ENCODE measurements around the gene MTHFD1L. TPM values are rescaled to one million over a fixed set of nuclear protein-coding genes. Genes with fewer than 3 reads are reported as not detected.

The MTHFD1L gene
- total RNA-seq, 2 experiments from 2014 or later, result 103 to 129 TPM

DNA sequence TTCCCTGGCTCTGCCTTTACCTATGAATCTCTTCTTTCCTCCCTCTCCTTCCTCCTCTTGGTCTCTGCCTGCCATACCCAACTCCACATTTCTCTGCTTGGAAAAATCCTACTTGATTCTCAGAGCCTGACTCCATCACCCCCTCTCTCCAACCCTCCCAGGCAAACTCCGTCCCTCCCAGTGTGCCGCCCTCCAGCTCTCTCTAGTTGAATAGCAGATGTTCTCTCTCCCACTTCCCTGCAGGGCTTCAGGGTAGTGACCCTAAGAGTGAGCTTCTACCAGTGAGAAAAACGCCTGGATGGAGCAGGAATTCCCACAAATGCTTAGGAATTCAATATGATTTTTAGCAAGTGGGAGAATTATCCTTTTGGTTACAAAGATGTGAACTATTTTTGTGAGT is 141.6 kb downstream of the MTHFD1L start:
- Mint-ChIP-seq H3K9me3 (ENCODE audit: low read depth) (no peaks in the 10 kb centered on the region), H3K27me3 (no peaks in the 10 kb centered on the region), H3K36me3 (ENCODE audit: low read depth) (peaks cover 45% of the 10 kb centered on the region), H3K27ac (peak overlapping the region; percentile 2), H3K4me3 (no peak overlapping the region), H3K4me1 (peaks cover 26% of the 10 kb centered on the region)
- no peak for DNase-seq
- ChIA-PET CTCF (interaction anchor here (1.0 to 3.6 kb wide), 4 partner anchors 7 to 318 kb away, joined by 3 to 26 read pairs (median 10); no protein-coding TSS in a partner anchor), POLR2A (no interaction called here)
- no peak for ATAC-seq
- intact Hi-C loops (cut with DNase I, micrococcal nuclease), result no loop called here

DNA sequence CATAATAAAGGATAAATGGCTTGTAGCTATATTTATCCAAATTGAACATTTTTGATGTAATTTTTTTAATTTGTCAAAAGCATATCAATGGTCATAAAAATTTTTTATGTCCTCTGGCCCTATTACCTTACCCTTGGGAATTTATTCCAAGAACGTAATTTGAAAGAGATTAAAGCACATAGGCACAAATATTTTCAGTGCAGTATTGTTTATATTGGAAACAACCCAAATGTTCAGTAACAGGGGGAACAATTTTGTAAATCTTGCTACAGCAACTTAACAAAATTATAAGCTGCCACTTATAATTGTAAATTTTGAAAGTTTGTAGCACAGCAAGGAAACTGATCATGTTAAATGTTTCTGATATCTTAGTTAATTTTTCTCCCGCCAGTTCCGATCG is 142.4 kb downstream of the MTHFD1L start:
- Mint-ChIP-seq H3K4me3 (no peak overlapping the region), H3K27me3 (no peaks in the 10 kb centered on the region)

DNA sequence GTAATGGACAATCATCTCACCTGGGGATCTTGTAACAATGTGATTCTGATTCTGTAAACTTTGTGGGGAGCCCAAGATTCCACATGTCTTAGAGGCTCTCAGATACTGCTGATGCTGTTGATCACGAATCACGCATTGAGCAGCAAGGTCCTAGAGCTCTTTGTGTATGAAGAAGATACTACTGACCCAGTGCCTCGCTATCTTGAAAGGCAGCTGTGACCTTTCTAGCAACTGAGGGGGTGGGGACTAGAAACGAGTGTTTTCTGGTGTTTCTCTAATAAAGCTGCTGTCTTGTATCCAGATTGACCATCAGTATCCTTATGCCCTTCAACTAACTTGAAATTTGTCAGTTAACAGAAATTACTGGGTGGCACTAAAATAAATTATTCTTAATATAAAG is 142.9 kb downstream of the MTHFD1L start:
- H3K36me3 Mint-ChIP-seq (ENCODE audit: low read depth), result peaks cover 45% of the 10 kb centered on the region
- intact Hi-C loops (cut with DNase I, micrococcal nuclease), result no loop called here

More for the DNA sequence above, 142.4 kb downstream of the MTHFD1L start:
- ChIA-PET POLR2A (no interaction called here), CTCF (interaction anchor here (0.6 to 1.3 kb wide), 3 partner anchors 10 to 316 kb away, joined by 3 to 8 read pairs (median 3); no protein-coding TSS in a partner anchor)
- DNase-seq, result no peak
- no peak overlapping the region for H3K27ac Mint-ChIP-seq
- peaks cover 45% of the 10 kb centered on the region for H3K36me3 Mint-ChIP-seq (ENCODE audit: low read depth)
- intact Hi-C loops (cut with DNase I, micrococcal nuclease), result no loop called here
- H3K9me3 Mint-ChIP-seq (ENCODE audit: low read depth), result no peaks in the 10 kb centered on the region
- H3K4me1 Mint-ChIP-seq, result peaks cover 26% of the 10 kb centered on the region
- no peak for ATAC-seq

DNA sequence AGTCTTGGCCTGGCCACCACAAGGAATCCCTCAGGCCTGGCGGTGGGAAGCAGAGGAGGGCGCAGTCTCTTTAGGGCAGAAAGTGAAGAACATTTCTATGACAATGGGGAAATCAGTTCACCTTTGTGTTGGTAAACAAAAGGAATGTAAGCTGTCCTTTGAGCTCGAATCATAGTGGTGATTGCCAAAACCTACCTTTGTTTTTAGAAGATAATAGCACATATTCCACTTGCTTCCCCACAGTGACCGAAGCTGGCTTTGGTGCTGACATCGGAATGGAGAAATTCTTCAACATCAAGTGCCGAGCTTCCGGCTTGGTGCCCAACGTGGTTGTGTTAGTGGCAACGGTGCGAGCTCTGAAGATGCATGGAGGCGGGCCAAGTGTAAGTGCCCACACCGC is 144.1 kb downstream of the MTHFD1L start:
- no peak overlapping the region for H3K4me3 Mint-ChIP-seq
- intact Hi-C loops (cut with DNase I, micrococcal nuclease), result no loop called here
- peaks cover 22% of the 10 kb centered on the region for H3K4me1 Mint-ChIP-seq
- H3K9me3 Mint-ChIP-seq (ENCODE audit: low read depth), result no peaks in the 10 kb centered on the region
- CTCF ChIA-PET, result interaction anchor here (1.0 to 2.4 kb wide), 3 partner anchors 26 to 326 kb away, joined by 3 to 9 read pairs (median 3); no protein-coding TSS in a partner anchor
- H3K36me3 Mint-ChIP-seq (ENCODE audit: low read depth), result peaks cover 48% of the 10 kb centered on the region
- no peak for ATAC-seq
- no peaks in the 10 kb centered on the region for H3K27me3 Mint-ChIP-seq
- H3K27ac Mint-ChIP-seq, result no peak overlapping the region
- DNase-seq, result no peak
- POLR2A ChIA-PET, result no interaction called here

More for the DNA sequence above, 142.9 kb downstream of the MTHFD1L start:
- DNase-seq (no peak), ATAC-seq (no peak)
- Mint-ChIP-seq H3K27ac (no peak overlapping the region), H3K27me3 (no peaks in the 10 kb centered on the region), H3K9me3 (ENCODE audit: low read depth) (no peaks in the 10 kb centered on the region), H3K4me1 (peaks cover 26% of the 10 kb centered on the region), H3K4me3 (no peak overlapping the region)
- ChIA-PET CTCF (interaction anchor here (0.6 to 1.3 kb wide), 2 partner anchors 30 to 316 kb away, joined by 3 to 8 read pairs; no protein-coding TSS in a partner anchor), POLR2A (no interaction called here)

DNA sequence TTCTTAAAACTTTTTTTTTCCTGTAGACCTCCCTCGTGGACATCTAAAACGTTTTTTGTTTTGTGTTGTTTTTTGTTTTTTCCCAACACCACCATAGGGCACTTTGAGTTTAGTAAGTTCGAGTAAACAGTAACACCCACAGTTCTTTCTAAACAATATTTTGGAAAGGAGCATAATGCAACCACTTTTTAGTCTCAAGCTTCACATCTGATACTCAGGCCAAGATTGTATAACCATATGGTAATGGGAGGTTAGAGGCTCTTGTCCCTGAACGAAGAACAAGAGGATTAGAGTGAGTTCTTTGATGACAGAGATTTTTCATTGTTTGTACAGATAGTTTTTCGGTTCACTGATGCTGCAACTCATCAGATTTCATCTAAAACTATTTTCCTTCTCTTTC is 144.6 kb downstream of the MTHFD1L start:
- Mint-ChIP-seq H3K4me1 (peaks cover 19% of the 10 kb centered on the region), H3K9me3 (ENCODE audit: low read depth) (no peaks in the 10 kb centered on the region), H3K4me3 (no peak overlapping the region), H3K27me3 (no peaks in the 10 kb centered on the region), H3K27ac (no peak overlapping the region), H3K36me3 (ENCODE audit: low read depth) (peaks cover 51% of the 10 kb centered on the region)
- CTCF ChIA-PET, result interaction anchor here (0.9 to 2.4 kb wide), 4 partner anchors 8 to 325 kb away, joined by 3 to 9 read pairs (median 4); no protein-coding TSS in a partner anchor
- POLR2A ChIA-PET, result no interaction called here
- intact Hi-C loops (cut with DNase I, micrococcal nuclease), result loop anchor here in 1 of 2 experiments (10.0 kb wide), 1 partner anchor 475 kb away; no protein-coding TSS in a partner anchor
- DNase-seq (no peak), ATAC-seq (no peak)

DNA sequence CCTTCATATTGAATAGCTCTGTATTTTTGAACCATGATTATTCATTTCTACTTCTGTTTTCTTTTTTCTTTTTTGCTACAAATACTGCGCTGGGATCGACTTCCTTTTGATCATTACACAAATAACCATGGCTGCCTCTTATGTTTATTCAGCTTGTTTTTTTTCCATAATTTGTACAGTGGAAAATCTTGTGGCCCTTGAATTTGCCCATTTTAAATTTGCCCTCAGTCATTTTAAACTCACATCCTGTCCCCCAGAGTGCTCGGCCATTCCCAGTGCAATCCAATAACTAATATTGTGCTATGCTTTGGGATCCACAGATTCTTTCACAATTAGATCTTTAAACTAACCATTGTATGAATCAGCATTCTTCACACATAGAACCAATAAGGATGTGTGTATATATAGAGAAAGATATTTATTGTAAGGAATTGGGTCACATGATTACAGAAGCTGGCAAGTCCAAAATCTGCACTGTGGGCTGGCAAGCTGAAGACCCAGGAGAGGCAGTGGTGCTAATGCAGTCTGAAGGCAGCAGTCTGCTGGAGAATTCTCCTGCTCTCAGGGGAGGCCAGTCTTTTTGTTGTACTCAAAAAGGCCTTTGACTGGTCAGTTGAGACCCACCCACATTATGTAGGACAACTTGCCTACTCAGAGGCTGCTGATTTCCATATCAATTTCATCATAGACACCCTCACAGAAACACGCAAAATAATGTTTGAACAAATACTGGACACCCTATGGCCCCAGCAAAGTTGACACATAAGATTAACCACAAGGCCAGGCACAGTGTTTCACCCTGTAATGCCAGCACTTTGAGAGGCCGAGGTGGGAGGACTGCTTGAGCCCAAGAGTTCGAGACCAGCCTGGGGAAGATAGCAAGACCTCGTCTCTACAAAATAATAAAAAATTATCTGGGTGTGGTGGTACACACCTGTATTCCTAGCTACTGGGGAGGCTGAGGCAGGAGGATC is 147.1 kb downstream of the MTHFD1L start:
- Mint-ChIP-seq H3K9me3 (ENCODE audit: low read depth) (no peaks in the 10 kb centered on the region), H3K27ac (no peak overlapping the region), H3K4me1 (peaks cover 1% of the 10 kb centered on the region), H3K27me3 (no peaks in the 10 kb centered on the region), H3K4me3 (no peak overlapping the region), H3K36me3 (ENCODE audit: low read depth) (peaks cover 55% of the 10 kb centered on the region)
- POLR2A ChIA-PET, result no interaction called here
- CTCF ChIA-PET, result interaction anchor here (0.8 to 7.4 kb wide), 8 partner anchors 8 to 490 kb away, joined by 3 to 161 read pairs (median 19); no protein-coding TSS in a partner anchor
- DNase-seq (no peak), ATAC-seq (no peak)
- intact Hi-C loops (cut with DNase I, micrococcal nuclease), result loop anchor here in 1 of 2 experiments (10.0 kb wide), 1 partner anchor 472 kb away; no protein-coding TSS in a partner anchor

DNA sequence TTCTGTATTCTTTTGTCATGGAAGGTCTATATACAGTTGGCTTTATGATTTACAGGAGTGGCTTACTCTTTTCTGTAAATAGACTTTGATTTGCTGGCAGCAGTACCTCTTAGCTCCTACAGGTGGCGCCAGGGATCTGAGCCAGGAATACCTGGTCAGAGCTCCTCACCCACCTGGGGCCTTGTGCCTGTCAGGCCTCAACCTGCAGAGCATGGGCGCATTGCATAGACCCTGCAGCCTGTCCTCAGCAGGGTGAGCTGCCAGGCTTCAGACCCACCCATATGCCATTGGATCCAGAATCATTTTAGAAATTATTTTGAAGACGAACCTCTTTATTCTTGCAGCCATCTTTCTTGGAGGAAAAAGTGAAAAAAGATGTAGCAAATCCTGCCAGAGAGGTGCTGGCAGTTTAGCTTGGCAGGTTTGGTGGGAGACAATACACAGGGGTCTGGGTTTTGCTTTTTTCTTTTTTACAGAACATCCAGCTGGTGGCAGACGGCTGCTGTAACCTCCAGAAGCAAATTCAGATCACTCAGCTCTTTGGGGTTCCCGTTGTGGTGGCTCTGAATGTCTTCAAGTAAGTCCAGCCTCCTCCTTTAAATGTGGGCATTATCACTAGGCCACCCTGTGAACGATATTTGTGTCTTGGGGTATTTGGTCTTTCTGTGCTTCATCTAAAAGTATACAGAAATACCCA is 149.1 kb downstream of the MTHFD1L start:
- Mint-ChIP-seq H3K4me1 (peaks cover 1% of the 10 kb centered on the region), H3K4me3 (no peak overlapping the region), H3K27ac (no peak overlapping the region), H3K36me3 (ENCODE audit: low read depth) (peaks cover 50% of the 10 kb centered on the region), H3K27me3 (no peaks in the 10 kb centered on the region), H3K9me3 (ENCODE audit: low read depth) (no peaks in the 10 kb centered on the region)
- ChIA-PET POLR2A (interaction anchor here (1.0 kb wide), 1 partner anchor 320 kb away, joined by 4 read pairs; no protein-coding TSS in a partner anchor), CTCF (interaction anchor here (0.5 to 7.4 kb wide), 30 partner anchors 9 to 845 kb away, joined by 3 to 161 read pairs (median 4); no protein-coding TSS in a partner anchor)
- DNase-seq (peak; percentile 75), ATAC-seq (peak; percentile 61)
- intact Hi-C loops (cut with DNase I, micrococcal nuclease), result loop anchor here (1.0 to 10.0 kb wide), 3 partner anchors 310 to 470 kb away; no protein-coding TSS in a partner anchor

DNA sequence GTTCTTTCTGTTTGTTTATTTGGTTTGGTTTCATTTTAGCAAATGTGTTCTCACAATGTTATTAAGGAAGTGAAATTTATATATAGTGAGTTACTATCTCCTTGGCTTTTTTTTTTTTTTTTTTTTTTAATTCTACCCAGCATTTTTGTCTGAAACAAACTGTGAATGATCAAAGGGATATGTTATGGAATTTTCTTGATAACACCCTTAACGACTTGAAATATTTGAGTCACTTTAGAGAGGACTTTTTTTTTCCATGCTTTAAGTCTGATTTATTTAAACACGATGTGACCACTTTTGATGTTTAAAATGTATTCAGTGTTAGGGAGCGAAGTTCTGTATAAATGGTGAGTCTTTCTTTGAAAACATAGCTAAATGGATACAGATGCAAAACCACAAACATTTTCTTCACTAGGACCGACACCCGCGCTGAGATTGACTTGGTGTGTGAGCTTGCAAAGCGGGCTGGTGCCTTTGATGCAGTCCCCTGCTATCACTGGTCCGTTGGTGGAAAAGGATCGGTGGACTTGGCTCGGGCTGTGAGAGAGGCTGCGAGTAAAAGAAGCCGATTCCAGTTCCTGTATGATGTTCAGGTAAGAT is 149.7 kb downstream of the MTHFD1L start:
- H3K4me3 Mint-ChIP-seq, result no peak overlapping the region
- CTCF ChIA-PET, result interaction anchor here (0.6 to 7.4 kb wide), 23 partner anchors 10 to 343 kb away, joined by 3 to 161 read pairs (median 4); no protein-coding TSS in a partner anchor
- no peak for DNase-seq
- ATAC-seq, result no peak
- POLR2A ChIA-PET, result no interaction called here
- H3K36me3 Mint-ChIP-seq (ENCODE audit: low read depth), result peaks cover 47% of the 10 kb centered on the region
- H3K4me1 Mint-ChIP-seq, result peaks cover 1% of the 10 kb centered on the region
- no peaks in the 10 kb centered on the region for H3K27me3 Mint-ChIP-seq
- intact Hi-C loops (cut with DNase I, micrococcal nuclease), result loop anchor here in 1 of 2 experiments (10.0 kb wide), 1 partner anchor 470 kb away; no protein-coding TSS in a partner anchor
- no peak overlapping the region for H3K27ac Mint-ChIP-seq
- H3K9me3 Mint-ChIP-seq (ENCODE audit: low read depth), result no peaks in the 10 kb centered on the region

DNA sequence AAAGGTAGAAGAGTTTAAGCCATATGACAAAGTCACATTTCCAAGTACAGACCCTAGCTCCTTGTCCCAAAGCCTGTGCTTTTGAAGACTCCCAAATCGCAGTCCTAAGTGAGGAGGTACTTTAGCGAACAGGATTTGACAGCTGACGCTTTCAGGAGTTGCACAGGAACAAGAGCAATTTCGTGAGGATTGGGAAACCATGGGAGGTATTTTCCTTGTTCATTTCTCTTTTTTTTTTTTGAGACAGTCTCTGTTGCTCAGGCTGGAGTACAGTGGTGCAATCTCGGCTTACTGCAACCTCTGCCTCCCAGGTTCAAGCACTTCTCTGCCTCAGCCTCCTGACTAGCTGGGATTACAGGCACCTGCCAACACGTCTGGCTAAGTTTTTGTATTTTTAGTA is 150.6 kb downstream of the MTHFD1L start:
- DNase-seq, result no peak
- ATAC-seq, result no peak
- Mint-ChIP-seq H3K9me3 (ENCODE audit: low read depth) (no peaks in the 10 kb centered on the region), H3K4me3 (no peak overlapping the region), H3K4me1 (peaks cover 1% of the 10 kb centered on the region), H3K36me3 (ENCODE audit: low read depth) (peaks cover 51% of the 10 kb centered on the region), H3K27me3 (no peaks in the 10 kb centered on the region), H3K27ac (no peak overlapping the region)
- CTCF ChIA-PET, result interaction anchor here (1.5 to 7.4 kb wide), 3 partner anchors 10 to 319 kb away, joined by 5 to 161 read pairs (median 26); no protein-coding TSS in a partner anchor
- intact Hi-C loops (cut with DNase I, micrococcal nuclease), result loop anchor here in 1 of 2 experiments (10.0 kb wide), 1 partner anchor 469 kb away; no protein-coding TSS in a partner anchor
- POLR2A ChIA-PET, result interaction anchor here (0.6 kb wide), 1 partner anchor 539 kb away, joined by 4 read pairs; no protein-coding TSS in a partner anchor

DNA sequence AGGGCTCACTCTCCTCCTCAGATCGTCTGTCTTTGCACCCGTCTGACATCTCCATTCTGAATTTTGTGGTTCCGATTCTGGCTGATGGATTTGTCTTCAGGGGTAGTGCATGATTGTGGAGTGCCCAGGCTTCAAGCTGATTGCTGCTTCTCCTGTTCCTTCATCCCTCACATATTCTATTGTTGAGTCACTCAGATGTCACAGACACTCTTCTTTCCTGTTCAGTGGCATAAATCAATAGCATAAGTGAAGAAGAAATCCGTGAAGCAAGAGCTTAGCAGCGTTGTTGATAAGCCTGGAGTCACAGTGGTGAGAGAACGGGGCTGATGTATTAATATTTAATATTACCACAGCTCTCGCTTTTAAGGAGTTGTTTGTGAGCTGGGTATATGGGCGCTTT is 152.5 kb downstream of the MTHFD1L start:
- no peaks in the 10 kb centered on the region for H3K9me3 Mint-ChIP-seq (ENCODE audit: low read depth)
- H3K36me3 Mint-ChIP-seq (ENCODE audit: low read depth), result peaks cover 52% of the 10 kb centered on the region
- H3K4me3 Mint-ChIP-seq, result no peak overlapping the region
- intact Hi-C loops (cut with DNase I, micrococcal nuclease), result loop anchor here in 1 of 2 experiments (10.0 kb wide), 1 partner anchor 467 kb away; no protein-coding TSS in a partner anchor
- ChIA-PET CTCF (interaction anchor here (0.5 to 7.4 kb wide), 6 partner anchors 9 to 320 kb away, joined by 3 to 161 read pairs (median 3); no protein-coding TSS in a partner anchor), POLR2A (no interaction called here)
- no peaks in the 10 kb centered on the region for H3K27me3 Mint-ChIP-seq
- ATAC-seq (no peak), DNase-seq (no peak)
- no peak overlapping the region for H3K27ac Mint-ChIP-seq
- peaks cover 1% of the 10 kb centered on the region for H3K4me1 Mint-ChIP-seq
